Measurements from ENCODE around the gene ICA1.
A peak's percentile ranks its signal among the peaks of the same experiment; 100 is the strongest.

Gene ICA1

DNA sequence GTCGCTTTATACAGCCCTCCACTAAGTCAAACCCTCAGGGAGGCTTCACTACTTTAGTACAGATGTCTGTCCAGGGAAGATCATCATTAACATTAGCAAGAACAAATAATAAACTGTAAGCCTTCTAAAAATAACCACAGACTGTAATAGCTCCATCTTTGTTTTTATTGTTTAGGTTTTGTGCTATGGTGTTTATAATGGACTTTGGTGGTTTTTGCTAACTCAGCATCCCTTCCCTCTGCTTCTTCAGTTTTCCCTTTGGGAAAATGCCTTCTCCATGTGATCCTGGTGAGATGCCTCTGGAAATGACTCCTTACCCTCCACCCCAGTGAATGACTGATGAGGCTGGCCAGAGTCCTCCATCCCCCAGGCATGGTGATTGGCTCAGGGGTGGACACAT is 131.3 kb downstream of the ICA1 start:
- Histone ChIP-seq H3K4me1 (ENCODE audit: control insufficient read depth, low read length) (peaks cover 43% of the 10 kb centered on the region), H3K9me3 (ENCODE audit: control insufficient read depth, insufficient read depth, low read length) (no peaks in the 10 kb centered on the region), H3K9me2 (replicated peaks; ENCODE audit: control insufficient read depth, low read length) (no peaks in the 10 kb centered on the region), H3K79me2 (ENCODE audit: control insufficient read depth, low read length) (no peaks in the 10 kb centered on the region), H3K4me3 (ENCODE audit: low read length) (no peak overlapping the region), H4K20me1 (ENCODE audit: control insufficient read depth, insufficient read depth, low read depth, low read length) (no peaks in the 10 kb centered on the region), H3K27ac (ENCODE audit: low read depth, low read length) (no peak overlapping the region), H3K27me3 (ENCODE audit: control insufficient read depth, low read length) (no peaks in the 10 kb centered on the region), H3F3A (ENCODE audit: control insufficient read depth, insufficient read depth) (no peaks in the 10 kb centered on the region), H3K36me3 (ENCODE audit: control insufficient read depth, low read length) (no peaks in the 10 kb centered on the region), H3K4me2 (ENCODE audit: low read length) (no peak overlapping the region)
- TF ChIP-seq EZH2phosphoT487 (IDR thresholded peaks at IDR 0.05; ENCODE audit: borderline replicate concordance, low read length), result no peak
- TF ChIP-seq, protein P1, sequence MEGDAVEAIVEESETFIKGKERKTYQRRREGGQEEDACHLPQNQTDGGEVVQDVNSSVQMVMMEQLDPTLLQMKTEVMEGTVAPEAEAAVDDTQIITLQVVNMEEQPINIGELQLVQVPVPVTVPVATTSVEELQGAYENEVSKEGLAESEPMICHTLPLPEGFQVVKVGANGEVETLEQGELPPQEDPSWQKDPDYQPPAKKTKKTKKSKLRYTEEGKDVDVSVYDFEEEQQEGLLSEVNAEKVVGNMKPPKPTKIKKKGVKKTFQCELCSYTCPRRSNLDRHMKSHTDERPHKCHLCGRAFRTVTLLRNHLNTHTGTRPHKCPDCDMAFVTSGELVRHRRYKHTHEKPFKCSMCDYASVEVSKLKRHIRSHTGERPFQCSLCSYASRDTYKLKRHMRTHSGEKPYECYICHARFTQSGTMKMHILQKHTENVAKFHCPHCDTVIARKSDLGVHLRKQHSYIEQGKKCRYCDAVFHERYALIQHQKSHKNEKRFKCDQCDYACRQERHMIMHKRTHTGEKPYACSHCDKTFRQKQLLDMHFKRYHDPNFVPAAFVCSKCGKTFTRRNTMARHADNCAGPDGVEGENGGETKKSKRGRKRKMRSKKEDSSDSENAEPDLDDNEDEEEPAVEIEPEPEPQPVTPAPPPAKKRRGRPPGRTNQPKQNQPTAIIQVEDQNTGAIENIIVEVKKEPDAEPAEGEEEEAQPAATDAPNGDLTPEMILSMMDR (IDR thresholded peaks at IDR 0.05; ENCODE audit: low read depth, low read length, poor library complexity, severe bottlenecking), result no peak

DNA sequence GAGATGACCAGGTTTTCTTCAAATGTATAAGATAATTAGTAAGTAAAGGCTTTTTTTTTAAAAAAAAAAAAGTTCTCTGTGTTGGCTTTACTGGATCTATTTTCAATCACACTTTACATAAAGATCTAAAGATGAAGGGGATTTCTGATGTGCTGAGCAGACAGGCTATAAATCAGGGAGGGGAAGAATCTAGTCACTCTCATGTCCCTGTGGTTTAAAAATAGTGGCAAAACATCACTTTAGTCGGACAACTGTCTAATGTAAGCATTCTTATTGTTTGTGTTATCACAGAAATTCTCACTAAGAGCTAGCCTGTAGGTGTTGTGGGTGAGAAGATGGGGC is 132.7 kb downstream of the ICA1 start:
- Histone ChIP-seq H3K4me3 (ENCODE audit: low read length) (no peak overlapping the region; the same call in 1 of the 2 replicates), H3K27ac (ENCODE audit: low read depth, low read length) (peak overlapping the region; percentile 19; the same call in 1 of the 2 replicates), H3K9me2 (replicated peaks; ENCODE audit: control insufficient read depth, low read length) (no peaks in the 10 kb centered on the region), H3K4me1 (ENCODE audit: control insufficient read depth, low read length) (peaks cover 49% of the 10 kb centered on the region), H3K79me2 (ENCODE audit: control insufficient read depth, low read length) (no peaks in the 10 kb centered on the region), H3K4me2 (ENCODE audit: low read length) (peak overlapping the region; percentile 43), H3K27me3 (ENCODE audit: control insufficient read depth, low read length) (no peaks in the 10 kb centered on the region), H3F3A (ENCODE audit: control insufficient read depth, insufficient read depth) (no peaks in the 10 kb centered on the region), H3K36me3 (ENCODE audit: control insufficient read depth, low read length) (no peaks in the 10 kb centered on the region), H4K20me1 (ENCODE audit: control insufficient read depth, insufficient read depth, low read depth, low read length) (no peaks in the 10 kb centered on the region), H3K9me3 (ENCODE audit: control insufficient read depth, insufficient read depth, low read length) (no peaks in the 10 kb centered on the region)
- TF ChIP-seq, protein P1 (IDR thresholded peaks at IDR 0.05; ENCODE audit: low read depth, low read length, poor library complexity, severe bottlenecking), result no peak
- TF ChIP-seq EZH2phosphoT487 (IDR thresholded peaks at IDR 0.05; ENCODE audit: borderline replicate concordance, low read length), result no peak

DNA sequence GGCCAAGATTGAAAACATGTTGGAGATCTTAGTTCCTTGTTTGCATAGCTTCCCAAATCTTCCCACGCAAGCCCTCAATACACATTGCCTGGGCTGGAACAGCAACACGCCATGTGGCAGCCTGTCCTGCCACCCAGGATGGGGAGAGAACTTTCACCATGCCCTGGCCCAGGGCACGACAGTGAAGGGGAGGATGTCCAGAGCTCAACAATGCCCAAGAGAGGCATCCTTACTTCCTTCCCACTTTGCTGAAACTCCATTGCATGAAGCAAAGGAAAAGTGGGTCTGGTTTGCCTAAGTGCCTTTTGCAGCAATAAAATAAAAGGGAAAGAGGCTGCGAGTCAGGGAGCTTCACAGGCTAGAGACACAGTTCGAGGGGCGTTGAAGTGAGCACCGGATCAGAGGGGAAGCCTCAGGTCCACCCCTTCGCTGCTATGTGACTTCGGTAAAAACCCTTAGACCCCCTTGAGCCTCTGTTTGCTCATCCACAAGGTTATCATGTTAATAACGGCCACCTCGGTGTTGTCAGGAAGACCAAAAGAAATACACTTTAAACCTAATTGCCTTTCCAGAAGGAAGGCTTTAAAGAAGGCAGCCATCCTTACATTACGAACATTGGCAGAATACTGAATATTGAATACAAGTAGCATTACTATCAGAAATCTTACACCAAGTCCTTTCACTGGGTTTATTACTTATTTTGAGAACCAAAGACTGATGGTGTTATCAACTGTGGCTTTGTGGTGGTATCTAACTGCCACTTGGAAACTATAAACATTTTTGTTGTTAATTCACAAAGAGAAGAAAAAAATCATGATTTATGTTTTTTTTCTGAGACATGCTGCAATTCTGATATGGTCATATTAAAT is 133.3 kb downstream of the ICA1 start:
- H3K9me3 ChIP-seq (ENCODE audit: control insufficient read depth, insufficient read depth, low read length), result no peaks in the 10 kb centered on the region
- no peaks in the 10 kb centered on the region for H3K9me2 ChIP-seq (replicated peaks; ENCODE audit: control insufficient read depth, low read length)
- H3K4me3 ChIP-seq (ENCODE audit: low read length), result peak overlapping the region; percentile 15; the same call in 1 of the 2 replicates
- H3K27ac ChIP-seq (ENCODE audit: low read depth, low read length), result peak overlapping the region; percentile 19
- H3K79me2 ChIP-seq (ENCODE audit: control insufficient read depth, low read length), result no peaks in the 10 kb centered on the region
- TF ChIP-seq, protein P1 (IDR thresholded peaks at IDR 0.05; ENCODE audit: low read depth, low read length, poor library complexity, severe bottlenecking), result no peak
- TF ChIP-seq EZH2phosphoT487 (IDR thresholded peaks at IDR 0.05; ENCODE audit: borderline replicate concordance, low read length), result no peak
- H3F3A ChIP-seq (ENCODE audit: control insufficient read depth, insufficient read depth), result no peaks in the 10 kb centered on the region
- H3K4me1 ChIP-seq (ENCODE audit: control insufficient read depth, low read length), result peaks cover 44% of the 10 kb centered on the region
- no peaks in the 10 kb centered on the region for H4K20me1 ChIP-seq (ENCODE audit: control insufficient read depth, insufficient read depth, low read depth, low read length)
- no peaks in the 10 kb centered on the region for H3K27me3 ChIP-seq (ENCODE audit: control insufficient read depth, low read length)
- no peaks in the 10 kb centered on the region for H3K36me3 ChIP-seq (ENCODE audit: control insufficient read depth, low read length)
- peak overlapping the region; percentile 43 for H3K4me2 ChIP-seq (ENCODE audit: low read length)

Measured in DOHH2 (cell line).